Measurements from ENCODE around the gene RIT1. TPM values are rescaled to one million over a fixed set of nuclear protein-coding genes. Genes with fewer than 3 reads are reported as not detected.

The RIT1 gene
- polyA plus RNA-seq, 6 donors from 2014 or later, result 5.2 to 30.0 (median 20.9) TPM

GRCh38 chr1:155877945-155878344, 33.2 kb downstream of the RIT1 start:
- Mint-ChIP-seq H3K27me3 (no peaks in the 10 kb centered on the region), H3K4me1 (peaks cover 6 to 14% (median 8%) of the 10 kb centered on the region in 3 donors), H3K4me3 (no peak overlapping the region), H3K27ac (peak overlapping the region in 1 of 6 donors; percentile 80), H3K9me3 (no peaks in the 10 kb centered on the region), H3K36me3 (no peaks in the 10 kb centered on the region)
- ATAC-seq (ENCODE audit: low read depth in 2 of 2) (no peak), DNase-seq (no peak)

- H3K27ac Mint-ChIP-seq, result no peak overlapping the region
These were observed 37.3 kb downstream of the RIT1 start for GRCh38 chr1:155873860-155874259.

GRCh38 chr1:155872527-155872926, 38.6 kb downstream of the RIT1 start:
- no peaks in the 10 kb centered on the region for H3K36me3 Mint-ChIP-seq
- no peak overlapping the region for H3K4me3 Mint-ChIP-seq
- no peak overlapping the region for H3K27ac Mint-ChIP-seq
- ATAC-seq (ENCODE audit: low read depth in 2 of 2) (no peak), DNase-seq (no peak)
- no peaks in the 10 kb centered on the region for H3K9me3 Mint-ChIP-seq
- no peaks in the 10 kb centered on the region for H3K4me1 Mint-ChIP-seq
- H3K27me3 Mint-ChIP-seq, result no peaks in the 10 kb centered on the region

More at GRCh38 chr1:155873860-155874259, 37.3 kb downstream of the RIT1 start:
- no peak for DNase-seq
- H3K9me3 Mint-ChIP-seq, result no peaks in the 10 kb centered on the region
- no peak for ATAC-seq (ENCODE audit: low read depth in 2 of 2)
- H3K27me3 Mint-ChIP-seq, result no peaks in the 10 kb centered on the region
- H3K36me3 Mint-ChIP-seq, result no peaks in the 10 kb centered on the region
- no peaks in the 10 kb centered on the region for H3K4me1 Mint-ChIP-seq
- H3K4me3 Mint-ChIP-seq, result no peak overlapping the region

- DNase-seq (no peak), ATAC-seq (ENCODE audit: low read depth in 2 of 2) (no peak)
- Mint-ChIP-seq H3K9me3 (no peaks in the 10 kb centered on the region), H3K27ac (no peak overlapping the region), H3K4me3 (no peak overlapping the region), H3K27me3 (no peaks in the 10 kb centered on the region), H3K4me1 (no peaks in the 10 kb centered on the region), H3K36me3 (no peaks in the 10 kb centered on the region)
These were observed 39.8 kb downstream of the RIT1 start for GRCh38 chr1:155871390-155871789.

- peaks cover 0 to 1% (median under 1%) of the 10 kb centered on the region in 3 donors for H3K27me3 Mint-ChIP-seq
- no peaks in the 10 kb centered on the region for H3K4me1 Mint-ChIP-seq
- DNase-seq (no peak), ATAC-seq (ENCODE audit: low read depth in 2 of 2) (no peak)
- peak overlapping the region in 1 of 6 donors; percentile 32 for H3K27ac Mint-ChIP-seq
- no peaks in the 10 kb centered on the region for H3K36me3 Mint-ChIP-seq
- no peaks in the 10 kb centered on the region for H3K9me3 Mint-ChIP-seq
- H3K4me3 Mint-ChIP-seq, result no peak overlapping the region
These were observed 43.4 kb downstream of the RIT1 start for GRCh38 chr1:155867766-155868165.

GRCh38 chr1:155864393-155864792, 46.8 kb downstream of the RIT1 start:
- no peaks in the 10 kb centered on the region for H3K36me3 Mint-ChIP-seq
- no peak overlapping the region for H3K4me3 Mint-ChIP-seq
- ATAC-seq (ENCODE audit: low read depth in 2 of 2) (no peak), DNase-seq (no peak)
- H3K27ac Mint-ChIP-seq, result no peak overlapping the region
- peaks cover 6 to 11% (median 9%) of the 10 kb centered on the region in 3 donors for H3K27me3 Mint-ChIP-seq
- H3K9me3 Mint-ChIP-seq, result no peaks in the 10 kb centered on the region
- peaks cover 6 to 8% (median 8%) of the 10 kb centered on the region in 3 donors for H3K4me1 Mint-ChIP-seq

GRCh38 chr1:155861896-155862295, 49.3 kb downstream of the RIT1 start:
- H3K9me3 Mint-ChIP-seq, result no peaks in the 10 kb centered on the region
- H3K4me3 Mint-ChIP-seq, result no peak overlapping the region
- H3K36me3 Mint-ChIP-seq, result no peaks in the 10 kb centered on the region
- no peak for ATAC-seq (ENCODE audit: low read depth in 2 of 2)
- H3K4me1 Mint-ChIP-seq, result peaks cover 15 to 25% (median 18%) of the 10 kb centered on the region in 3 donors
- no peak for DNase-seq
- peaks cover 7 to 11% (median 9%) of the 10 kb centered on the region in 3 donors for H3K27me3 Mint-ChIP-seq
- H3K27ac Mint-ChIP-seq, result no peak overlapping the region

GRCh38 chr1:155860970-155861510, 50.1 kb downstream of the RIT1 start:
- Mint-ChIP-seq H3K27ac (peak overlapping the region in 3 of 6 donors; percentile 19 to 88 (median 29)), H3K36me3 (no peaks in the 10 kb centered on the region), H3K4me1 (peaks cover 17 to 34% (median 27%) of the 10 kb centered on the region in 3 donors), H3K4me3 (peak overlapping the region in 3 of 8 donors; percentile 1 to 9 (median 6)), H3K9me3 (no peaks in the 10 kb centered on the region), H3K27me3 (peaks cover 7 to 11% (median 9%) of the 10 kb centered on the region in 3 donors)
- ATAC-seq (ENCODE audit: low read depth in 2 of 2) (no peak), DNase-seq (no peak)

GRCh38 chr1:155859881-155860871, 51.0 kb downstream of the RIT1 start:
- Mint-ChIP-seq H3K27ac (peak overlapping the region in 5 of 6 donors; percentile 65 to 88 (median 84)), H3K9me3 (no peaks in the 10 kb centered on the region), H3K4me3 (peak overlapping the region in 7 of 8 donors; percentile 61 to 99 (median 90)), H3K27me3 (peaks cover 7 to 11% (median 9%) of the 10 kb centered on the region in 3 donors), H3K4me1 (peaks cover 17 to 37% (median 29%) of the 10 kb centered on the region in 3 donors), H3K36me3 (no peaks in the 10 kb centered on the region)
- DNase-seq, result peak; percentile 19
- peak in 1 of 2 donors; percentile 8 for ATAC-seq (ENCODE audit: low read depth in 2 of 2)

DNA sequence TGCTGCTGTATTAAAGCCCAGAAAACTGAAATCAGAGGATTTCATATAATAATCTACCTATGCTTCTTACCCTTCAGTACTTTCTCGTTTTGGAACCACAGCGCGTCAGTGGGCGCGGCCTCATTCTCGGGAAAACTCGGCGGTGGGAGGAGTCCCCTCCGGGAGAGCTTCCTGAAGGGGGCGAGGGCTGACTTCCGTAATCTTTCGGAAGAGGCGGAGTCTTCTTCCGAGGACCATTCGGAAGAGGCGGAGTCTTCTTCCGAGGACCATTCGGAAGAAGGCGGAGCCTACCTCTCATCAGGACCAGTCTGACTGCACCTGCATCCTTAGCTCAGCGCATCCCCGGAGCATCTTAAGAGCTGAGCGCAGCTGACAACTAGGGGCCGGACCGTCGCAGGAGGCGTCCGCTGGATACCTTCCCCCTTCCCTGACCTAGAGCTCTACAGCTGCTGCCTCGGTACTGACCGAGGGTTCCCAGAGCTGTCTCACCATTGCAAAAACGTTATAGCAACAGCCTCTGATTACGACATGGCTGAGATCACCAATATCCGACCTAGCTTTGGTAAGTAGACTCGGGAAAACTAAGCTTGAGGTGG, 51.8 kb downstream of the RIT1 start, which contains the start of gene SYT11:
TSS of gene SYT11 (plus strand) at position 334 of the 596 bp plus-strand sequence. CDS start at position 529, 195 bp downstream.
- peak within 1 kb of the TSS; percentile 85 to 99 (median 94) for H3K4me3 Mint-ChIP-seq
- ATAC-seq (ENCODE audit: low read depth in 2 of 2) (peak; percentile 79 to 83), DNase-seq (peak; percentile 86)
- H3K9me3 Mint-ChIP-seq, result no peaks in the 10 kb centered on the region
- peaks cover 7 to 11% (median 9%) of the 10 kb centered on the region in 3 donors for H3K27me3 Mint-ChIP-seq
- H3K27ac Mint-ChIP-seq, result peak within 1 kb of the TSS; percentile 84 to 96 (median 90)
- H3K36me3 Mint-ChIP-seq, result no peaks in the 10 kb centered on the region
- peaks cover 17 to 39% (median 29%) of the 10 kb centered on the region in 3 donors for H3K4me1 Mint-ChIP-seq

GRCh38 chr1:155858800-155859233, 52.3 kb downstream of the RIT1 start:
- peak overlapping the region; percentile 85 to 99 (median 94) for H3K4me3 Mint-ChIP-seq
- DNase-seq, result peak; percentile 5
- no peak for ATAC-seq (ENCODE audit: low read depth in 2 of 2)
- peak overlapping the region; percentile 12 to 96 (median 90) for H3K27ac Mint-ChIP-seq
- H3K9me3 Mint-ChIP-seq, result no peaks in the 10 kb centered on the region
- no peaks in the 10 kb centered on the region for H3K36me3 Mint-ChIP-seq
- peaks cover 17 to 39% (median 29%) of the 10 kb centered on the region in 3 donors for H3K4me1 Mint-ChIP-seq
- H3K27me3 Mint-ChIP-seq, result peaks cover 7 to 11% (median 9%) of the 10 kb centered on the region in 3 donors

GRCh38 chr1:155856975-155857930, 53.9 kb downstream of the RIT1 start, which contains the start of gene GON4L:
TSS of gene GON4L (minus strand) at chr1:155857214. CDS start at chr1:155853780, 3,434 bp downstream.
- Mint-ChIP-seq H3K4me1 (peaks cover 21 to 50% (median 36%) of the 10 kb centered on the region in 3 donors), H3K27ac (peak within 1 kb of the TSS; percentile 97 to 99 (median 98)), H3K36me3 (peaks cover 0 to 3% of the 10 kb centered on the region in 2 donors), H3K9me3 (no peaks in the 10 kb centered on the region), H3K27me3 (peaks cover 4 to 7% (median 5%) of the 10 kb centered on the region in 3 donors), H3K4me3 (peak within 1 kb of the TSS; percentile 90 to 100 (median 97))
- ATAC-seq (ENCODE audit: low read depth in 2 of 2) (peak; percentile 72 to 78), DNase-seq (peak; percentile 85)
